ENCODE results near the gene DVL1. TPM values are rescaled to one million over a fixed set of nuclear protein-coding genes. Genes with fewer than 3 reads are reported as not detected.

The DVL1 gene
- total and polyA plus RNA-seq, 9 of the 15 experiments (the other 6 are each of a cell fraction or from before 2014, with no cell fraction given), result 0.62 to 135 (median 24.3) TPM

DNA sequence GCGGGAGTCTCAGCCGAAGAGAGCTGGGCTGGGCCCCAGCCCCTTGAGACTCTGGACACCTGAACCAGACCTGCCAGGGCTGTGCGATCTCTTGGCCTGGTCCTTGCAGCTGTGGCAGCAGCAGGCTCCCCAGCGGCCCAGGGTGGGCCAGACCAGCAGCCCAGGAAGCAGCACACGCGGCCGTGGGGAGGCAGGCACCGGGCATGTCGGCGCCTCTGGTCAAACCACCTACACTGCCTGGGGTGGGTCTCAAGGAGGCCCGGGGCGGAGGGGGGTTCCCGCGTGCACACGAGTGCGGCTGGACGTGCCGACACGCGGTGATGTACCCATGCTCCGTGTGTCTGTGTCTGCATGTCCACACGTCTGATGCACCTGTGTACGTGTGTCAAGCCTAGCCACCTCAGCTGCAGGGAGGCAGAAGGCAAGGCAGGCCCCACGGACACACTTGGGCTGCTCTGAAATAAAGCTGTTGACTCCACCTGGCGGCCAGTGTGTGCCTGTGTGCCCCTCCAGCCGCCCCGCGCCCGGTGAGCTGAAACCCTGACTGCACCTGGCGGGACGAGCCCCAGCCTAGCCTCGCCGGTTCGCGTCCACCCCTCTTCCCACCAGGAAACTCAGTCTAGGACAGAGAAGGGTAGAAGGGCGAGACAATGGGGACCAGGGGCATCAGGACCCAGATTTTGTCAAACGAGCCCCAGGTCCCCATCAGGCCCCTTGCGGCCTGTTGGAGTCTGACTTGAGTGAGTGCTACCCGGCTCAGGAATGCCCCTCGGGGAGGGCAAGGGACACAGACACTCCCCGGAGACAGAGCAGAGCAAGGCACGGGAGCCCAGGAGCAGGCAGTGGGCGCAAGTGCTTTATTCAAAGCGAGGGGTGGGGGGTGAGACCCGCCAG is 57.4 kb downstream of the DVL1 start (continued):
- no peak for TF ChIP-seq PTRF (tag; IDR thresholded peaks at IDR 0.05)
- TF ChIP-seq, protein P1, sequence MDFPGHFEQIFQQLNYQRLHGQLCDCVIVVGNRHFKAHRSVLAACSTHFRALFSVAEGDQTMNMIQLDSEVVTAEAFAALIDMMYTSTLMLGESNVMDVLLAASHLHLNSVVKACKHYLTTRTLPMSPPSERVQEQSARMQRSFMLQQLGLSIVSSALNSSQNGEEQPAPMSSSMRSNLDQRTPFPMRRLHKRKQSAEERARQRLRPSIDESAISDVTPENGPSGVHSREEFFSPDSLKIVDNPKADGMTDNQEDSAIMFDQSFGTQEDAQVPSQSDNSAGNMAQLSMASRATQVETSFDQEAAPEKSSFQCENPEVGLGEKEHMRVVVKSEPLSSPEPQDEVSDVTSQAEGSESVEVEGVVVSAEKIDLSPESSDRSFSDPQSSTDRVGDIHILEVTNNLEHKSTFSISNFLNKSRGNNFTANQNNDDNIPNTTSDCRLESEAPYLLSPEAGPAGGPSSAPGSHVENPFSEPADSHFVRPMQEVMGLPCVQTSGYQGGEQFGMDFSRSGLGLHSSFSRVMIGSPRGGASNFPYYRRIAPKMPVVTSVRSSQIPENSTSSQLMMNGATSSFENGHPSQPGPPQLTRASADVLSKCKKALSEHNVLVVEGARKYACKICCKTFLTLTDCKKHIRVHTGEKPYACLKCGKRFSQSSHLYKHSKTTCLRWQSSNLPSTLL (IDR thresholded peaks at IDR 0.05), result no peak
- no peak for TF ChIP-seq FOXJ3 (CRISPR knock-in tag; IDR thresholded peaks at IDR 0.05)
- TF ChIP-seq SMAD1 (IDR thresholded peaks at IDR 0.05; ENCODE audit: low read depth, low read length, partially characterized antibody), result no peak
- no peak for TF ChIP-seq EGR1 (conservative IDR thresholded peaks at IDR 0.05)
- TF ChIP-seq JUN (IDR thresholded peaks at IDR 0.05; ENCODE audit: borderline replicate concordance, low read depth, low read length), result no peak
- no peak for TF ChIP-seq JUN (CRISPR knock-in tag; IDR thresholded peaks at IDR 0.05; ENCODE audit: borderline replicate concordance)
- TF ChIP-seq ZNF41 (CRISPR knock-in tag; conservative IDR thresholded peaks at IDR 0.05), result no peak
- TF ChIP-seq EWSR1 (IDR thresholded peaks at IDR 0.05; ENCODE audit: borderline replicate concordance, low read depth, partially characterized antibody), result no peak
- no peak for TF ChIP-seq GATA2 (CRISPR knock-in tag; IDR thresholded peaks at IDR 0.05)
- TF ChIP-seq CHCHD3 (CRISPR knock-in tag; IDR thresholded peaks at IDR 0.05), result no peak
- no peak for TF ChIP-seq ZNF551 (CRISPR knock-in tag; IDR thresholded peaks at IDR 0.05)
- peak; percentile 73; the same call in 1 of the 2 replicates for TF ChIP-seq HDGF (IDR thresholded peaks at IDR 0.05)
- TF ChIP-seq HSF4 (CRISPR knock-in tag; IDR thresholded peaks at IDR 0.05; ENCODE audit: borderline replicate concordance), result no peak
- no peak for TF ChIP-seq ADNP (tag; IDR thresholded peaks at IDR 0.05)
- TF ChIP-seq MXI1 (IDR thresholded peaks at IDR 0.05; ENCODE audit: low read depth, low read length), result no peak
- TF ChIP-seq HES1 (IDR thresholded peaks at IDR 0.05; ENCODE audit: low read depth), result no peak
- TF ChIP-seq, protein P2, sequence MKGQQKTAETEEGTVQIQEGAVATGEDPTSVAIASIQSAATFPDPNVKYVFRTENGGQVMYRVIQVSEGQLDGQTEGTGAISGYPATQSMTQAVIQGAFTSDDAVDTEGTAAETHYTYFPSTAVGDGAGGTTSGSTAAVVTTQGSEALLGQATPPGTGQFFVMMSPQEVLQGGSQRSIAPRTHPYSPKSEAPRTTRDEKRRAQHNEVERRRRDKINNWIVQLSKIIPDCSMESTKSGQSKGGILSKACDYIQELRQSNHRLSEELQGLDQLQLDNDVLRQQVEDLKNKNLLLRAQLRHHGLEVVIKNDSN (CRISPR knock-in tag; IDR thresholded peaks at IDR 0.05), result peak; percentile 24; the same call in 1 of the 2 replicates
- TF ChIP-seq CTCFL (IDR thresholded peaks at IDR 0.05; ENCODE audit: borderline replicate concordance, insufficient read depth, low read depth, low read length, poor library complexity, severe bottlenecking), result peak; percentile 38
- TF ChIP-seq HNRNPL (IDR thresholded peaks at IDR 0.05; ENCODE audit: low read depth, low read length), result no peak
- TF ChIP-seq CEBPG (CRISPR knock-in tag; IDR thresholded peaks at IDR 0.05), result no peak
- no peak for TF ChIP-seq CEBPG (tag; conservative IDR thresholded peaks at IDR 0.05 in 1 of 2, IDR thresholded peaks at IDR 0.05 in 1 of 2)
- no peak for TF ChIP-seq BACH1 (tag; IDR thresholded peaks at IDR 0.05)
- no peak for TF ChIP-seq ZNF212 (CRISPR knock-in tag; IDR thresholded peaks at IDR 0.05)
